ENCODE data around the gene CENPQ. TPM values are rescaled to one million over a fixed set of nuclear protein-coding genes. Genes with fewer than 3 reads are reported as not detected.

CENPQ gene
- total RNA-seq, 1 experiment from 2014 or later = 5.5 TPM

DNA sequence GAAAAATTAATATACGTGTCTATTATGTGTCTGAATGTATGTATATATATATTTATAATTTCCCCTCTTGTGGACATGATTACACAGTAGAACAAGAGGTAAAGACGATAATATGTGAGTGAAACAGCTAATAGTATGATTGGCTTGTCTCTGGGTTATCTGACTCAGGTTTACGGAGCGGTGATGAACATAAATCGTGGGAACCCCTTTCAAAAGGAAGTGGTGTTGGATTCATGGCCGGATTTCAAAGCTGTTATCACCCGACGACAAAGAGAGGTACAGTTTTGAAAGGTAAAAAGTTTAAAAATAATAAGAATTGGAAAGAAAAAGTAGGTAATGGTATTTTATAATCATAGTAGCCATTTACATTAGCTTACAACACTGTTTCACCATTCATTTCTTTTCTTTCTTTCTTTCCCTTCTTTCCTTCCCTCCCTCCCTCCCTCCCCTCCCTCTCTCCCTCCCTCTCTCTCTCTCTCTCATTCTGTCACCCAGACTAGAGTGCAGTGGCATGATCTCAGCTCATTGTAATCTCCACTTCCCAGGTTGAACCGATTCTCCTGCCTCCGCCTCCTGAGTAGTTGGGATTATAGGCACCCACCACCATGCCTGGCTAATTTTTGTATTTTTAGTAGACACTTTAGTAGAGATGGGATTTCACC is 52.4 kb downstream of the CENPQ start:
- in situ Hi-C loops (cut with HindIII; ENCODE audit: low pct_unique_long_range_greater_than_20kb, low sequenced_read_pairs) (no loop called here), intact Hi-C loops (cut with micrococcal nuclease; ENCODE audit: unreplicated experiment) (no loop called here)
- no peaks in the 10 kb centered on the region for H3K9me3 ChIP-seq (ENCODE audit: control insufficient read depth, insufficient read depth, low read depth, low read length)
- no peak for DNase-seq (ENCODE audit: low read depth, low spot score)
- no TSS peak for BruUV-seq (replicated peaks)
- no peak for TF ChIP-seq SIN3A (IDR thresholded peaks at IDR 0.05; ENCODE audit: borderline replicate concordance, insufficient read depth, low read depth, low read length)
- TF ChIP-seq POLR2AphosphoS5 (IDR thresholded peaks at IDR 0.05; ENCODE audit: low read depth, low read length) = no peak
- TF ChIP-seq REST (IDR thresholded peaks at IDR 0.05; ENCODE audit: insufficient read depth in 1 of 2, low read depth in 2 of 2, low read length in 1 of 2) = no peak
- TF ChIP-seq TCF7L2 (IDR thresholded peaks at IDR 0.05; ENCODE audit: low read depth, low read length) = no peak
- TF ChIP-seq, protein P1, sequence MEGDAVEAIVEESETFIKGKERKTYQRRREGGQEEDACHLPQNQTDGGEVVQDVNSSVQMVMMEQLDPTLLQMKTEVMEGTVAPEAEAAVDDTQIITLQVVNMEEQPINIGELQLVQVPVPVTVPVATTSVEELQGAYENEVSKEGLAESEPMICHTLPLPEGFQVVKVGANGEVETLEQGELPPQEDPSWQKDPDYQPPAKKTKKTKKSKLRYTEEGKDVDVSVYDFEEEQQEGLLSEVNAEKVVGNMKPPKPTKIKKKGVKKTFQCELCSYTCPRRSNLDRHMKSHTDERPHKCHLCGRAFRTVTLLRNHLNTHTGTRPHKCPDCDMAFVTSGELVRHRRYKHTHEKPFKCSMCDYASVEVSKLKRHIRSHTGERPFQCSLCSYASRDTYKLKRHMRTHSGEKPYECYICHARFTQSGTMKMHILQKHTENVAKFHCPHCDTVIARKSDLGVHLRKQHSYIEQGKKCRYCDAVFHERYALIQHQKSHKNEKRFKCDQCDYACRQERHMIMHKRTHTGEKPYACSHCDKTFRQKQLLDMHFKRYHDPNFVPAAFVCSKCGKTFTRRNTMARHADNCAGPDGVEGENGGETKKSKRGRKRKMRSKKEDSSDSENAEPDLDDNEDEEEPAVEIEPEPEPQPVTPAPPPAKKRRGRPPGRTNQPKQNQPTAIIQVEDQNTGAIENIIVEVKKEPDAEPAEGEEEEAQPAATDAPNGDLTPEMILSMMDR (IDR thresholded peaks at IDR 0.05) = no peak
- ChIA-PET CTCF (no interaction called here), POLR2A (no interaction called here)
- H3K4me3 ChIP-seq (ENCODE audit: low read depth in 2 of 2, low read length in 2 of 2) = no peak overlapping the region
- no peak for ATAC-seq
- H3K36me3 ChIP-seq (ENCODE audit: control insufficient read depth, insufficient read depth, low read length) = no peaks in the 10 kb centered on the region
- H3K27ac ChIP-seq (ENCODE audit: low read length) = no peak overlapping the region
- H3K4me1 ChIP-seq (ENCODE audit: control insufficient read depth, insufficient read depth, low read length) = no peaks in the 10 kb centered on the region
- H3K27me3 ChIP-seq (ENCODE audit: control insufficient read depth, insufficient read depth, low read length) = no peaks in the 10 kb centered on the region

- ChIA-PET POLR2A (no interaction called here), CTCF (no interaction called here)
- intact Hi-C loops (cut with micrococcal nuclease; ENCODE audit: unreplicated experiment) = no loop called here
- Histone ChIP-seq H3K9me3 (ENCODE audit: control insufficient read depth, insufficient read depth, low read depth, low read length) (no peaks in the 10 kb centered on the region), H3K36me3 (ENCODE audit: control insufficient read depth, insufficient read depth, low read length) (no peaks in the 10 kb centered on the region), H3K4me3 (ENCODE audit: low read depth in 2 of 2, low read length in 2 of 2) (no peak overlapping the region), H3K27me3 (ENCODE audit: control insufficient read depth, insufficient read depth, low read length) (no peaks in the 10 kb centered on the region), H3K4me1 (ENCODE audit: control insufficient read depth, insufficient read depth, low read length) (no peaks in the 10 kb centered on the region), H3K27ac (ENCODE audit: low read length) (no peak overlapping the region)
- in situ Hi-C loops (cut with HindIII; ENCODE audit: low pct_unique_long_range_greater_than_20kb, low sequenced_read_pairs) = no loop called here
- no TSS peak for BruUV-seq (replicated peaks)
- DNase-seq (ENCODE audit: low read depth, low spot score) (no peak), ATAC-seq (no peak)
- TF ChIP-seq TCF7L2 (IDR thresholded peaks at IDR 0.05; ENCODE audit: low read depth, low read length) (no peak), POLR2AphosphoS5 (IDR thresholded peaks at IDR 0.05; ENCODE audit: low read depth, low read length) (no peak), REST (IDR thresholded peaks at IDR 0.05; ENCODE audit: insufficient read depth in 1 of 2, low read depth in 2 of 2, low read length in 1 of 2) (no peak), SIN3A (IDR thresholded peaks at IDR 0.05; ENCODE audit: borderline replicate concordance, insufficient read depth, low read depth, low read length) (no peak)
- TF ChIP-seq, protein P1 (IDR thresholded peaks at IDR 0.05) = no peak
Measured at GRCh38 chr6:49516147-49516505, 53.0 kb downstream of the CENPQ start.

Data from Panc1 (cell line).